GM19043 (cell line): ENCODE measurements around the gene METAP1D.

Experiments used
- ATAC-seq: cut with Tn5 transposase; IDR thresholded peaks from one replicate; pipeline ENCODE4 v1.9.1; 2021; ENCODE audit warnings: low read depth; ENCODE audit not compliant: unreplicated experiment

METAP1D gene

GRCh38 chr2:172089633-172090032 lies 89.9 kb downstream of the METAP1D start:
- no peak for ATAC-seq

GRCh38 chr2:172090044-172090961 lies 90.5 kb downstream of the METAP1D start:
- no peak for ATAC-seq

GRCh38 chr2:172091000-172091641 lies 91.4 kb downstream of the METAP1D start:
- ATAC-seq: no peak

- no peak for ATAC-seq
These were observed 92.2 kb downstream of the METAP1D start for GRCh38 chr2:172091761-172092566.

- ATAC-seq: no peak
These were observed 93.1 kb downstream of the METAP1D start for GRCh38 chr2:172092716-172093415.

GRCh38 chr2:172093416-172094293 lies 93.9 kb downstream of the METAP1D start:
- ATAC-seq: no peak

GRCh38 chr2:172094294-172095145 lies 94.8 kb downstream of the METAP1D start:
- no peak for ATAC-seq

- ATAC-seq: no peak
These were observed 95.6 kb downstream of the METAP1D start for GRCh38 chr2:172095146-172095904.

- no peak for ATAC-seq
These were observed 96.3 kb downstream of the METAP1D start for GRCh38 chr2:172095905-172096625.

GRCh38 chr2:172096626-172097547 lies 97.1 kb downstream of the METAP1D start:
- no peak for ATAC-seq

- ATAC-seq: no peak
These were observed 97.9 kb downstream of the METAP1D start for GRCh38 chr2:172097557-172098131.

GRCh38 chr2:172098287-172098649 lies 98.5 kb downstream of the METAP1D start:
- no peak for ATAC-seq

GRCh38 chr2:172098650-172099471 lies 99.1 kb downstream of the METAP1D start:
- no peak for ATAC-seq

GRCh38 chr2:172099472-172100079 lies 99.8 kb downstream of the METAP1D start:
- ATAC-seq: no peak
